Colon (tissue), 2 donors: ENCODE results near the gene ANKS3.

ENCODE experiments used
- FAIRE-seq: peaks from 2 replicates; lab custom pipeline; 2012; peaks lifted over from hg19 to GRCh38; lab: Jason Lieb, UNC
- donor health status: control.
- donor health status: control.

The ANKS3 gene

DNA sequence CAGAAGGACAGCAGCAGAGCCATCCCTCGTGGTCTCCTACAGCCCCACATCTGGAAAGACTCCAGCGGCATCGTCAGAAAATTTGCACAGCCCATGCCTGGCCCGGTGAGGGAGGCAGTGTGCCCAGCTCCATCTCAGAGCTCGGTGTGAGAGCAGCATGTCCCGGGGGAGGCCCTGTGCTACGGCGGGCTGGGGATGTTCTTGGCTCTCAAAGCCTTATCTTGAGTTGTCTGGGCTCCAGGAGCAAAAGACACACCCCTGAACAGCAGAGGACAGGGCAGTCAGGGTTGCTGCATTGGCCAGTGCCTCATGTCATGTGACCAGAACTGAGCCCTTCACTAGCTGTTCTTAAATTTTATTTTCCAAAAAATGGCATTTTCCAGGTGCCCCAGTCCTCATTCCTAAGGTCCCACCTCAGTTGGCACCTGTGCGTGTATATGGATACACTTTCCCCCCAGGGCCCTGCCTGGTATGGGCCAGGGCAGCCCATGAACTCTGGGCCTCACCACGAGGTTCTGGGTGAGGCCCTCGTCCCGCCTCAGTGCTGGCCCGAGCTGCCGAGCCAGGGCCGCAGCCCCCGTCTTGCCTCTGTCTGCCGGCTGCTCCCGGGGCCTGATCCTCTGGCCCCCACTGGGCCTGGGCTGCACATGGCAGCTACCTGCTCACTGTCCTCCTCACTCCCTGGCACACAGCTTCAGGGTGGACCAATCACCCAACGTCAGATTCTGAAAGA is 37.7 kb downstream of the ANKS3 start:
- no peak for FAIRE-seq

DNA sequence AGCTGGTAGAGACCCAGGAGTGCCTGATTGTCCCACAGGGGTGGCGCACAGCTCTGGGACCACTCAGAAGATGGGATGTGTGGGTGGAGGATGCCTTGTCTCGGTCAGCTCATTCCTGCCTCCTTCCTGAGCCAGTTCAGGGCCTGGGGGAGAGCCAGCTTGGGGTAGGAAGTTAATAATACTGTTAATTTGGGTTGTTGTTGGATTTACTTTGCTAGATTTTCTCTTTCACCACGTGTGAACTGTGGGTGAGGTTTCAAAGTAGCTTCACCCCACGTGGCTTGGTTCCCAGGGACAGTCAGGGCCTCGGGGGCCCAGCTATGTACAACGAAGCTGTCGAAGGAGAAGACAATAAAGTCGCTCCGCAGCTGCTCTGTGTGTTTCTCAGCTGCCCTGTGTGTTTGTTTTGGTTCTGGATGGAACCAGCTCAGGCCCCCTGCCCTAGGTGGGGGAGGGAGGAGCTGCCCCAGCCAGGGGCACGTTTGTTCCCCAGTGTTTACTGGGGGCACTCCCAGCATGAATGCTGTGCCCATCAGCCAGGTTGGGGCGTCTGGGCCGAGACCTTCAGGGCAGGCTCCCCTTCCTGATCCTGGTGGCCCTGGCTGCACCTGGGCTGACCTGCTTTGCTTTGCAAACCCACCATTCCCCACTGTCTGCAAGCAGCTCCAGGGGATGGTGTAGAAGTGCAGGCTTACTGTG is 38.4 kb downstream of the ANKS3 start:
- no peak for FAIRE-seq

DNA sequence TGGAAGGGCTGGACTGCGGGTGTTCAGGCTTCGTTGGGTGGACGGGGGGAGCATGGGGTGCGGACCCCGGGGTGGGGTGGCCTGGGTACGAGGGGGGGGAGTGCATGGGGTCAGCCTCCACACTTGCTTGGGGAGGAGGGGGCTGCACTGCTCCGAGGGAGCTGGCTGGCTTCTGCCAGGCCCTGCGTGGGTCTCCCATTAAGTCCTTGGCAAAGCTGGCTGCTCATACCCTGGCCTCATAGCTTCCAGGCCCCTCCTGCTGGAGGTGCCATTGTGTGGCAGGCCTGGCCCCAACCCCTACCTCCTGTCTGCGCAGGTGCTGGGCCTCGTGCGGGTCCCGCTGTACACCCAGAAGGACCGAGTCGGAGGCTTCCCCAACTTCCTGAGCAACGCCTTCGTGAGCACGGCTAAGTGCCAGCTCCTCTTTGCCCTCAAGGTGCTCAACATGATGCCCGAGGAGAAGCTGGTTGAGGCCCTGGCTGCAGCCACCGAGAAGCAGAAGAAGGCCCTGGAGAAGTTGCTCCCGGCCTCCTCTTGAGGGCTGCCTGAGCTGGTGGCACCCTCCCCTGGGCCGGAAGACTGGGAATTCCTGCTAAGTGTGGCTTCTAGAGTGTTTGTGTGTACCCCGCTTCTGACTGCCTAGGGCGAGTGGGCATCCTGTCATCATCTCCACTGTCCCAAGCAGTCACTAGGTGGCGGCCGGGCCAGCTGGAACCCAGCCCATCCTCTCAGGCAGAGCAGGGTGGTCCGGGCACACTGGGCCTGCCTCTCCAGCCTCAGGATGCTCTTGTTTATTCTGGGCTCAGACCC is 39.2 kb downstream of the ANKS3 start:
- FAIRE-seq, result no peak

DNA sequence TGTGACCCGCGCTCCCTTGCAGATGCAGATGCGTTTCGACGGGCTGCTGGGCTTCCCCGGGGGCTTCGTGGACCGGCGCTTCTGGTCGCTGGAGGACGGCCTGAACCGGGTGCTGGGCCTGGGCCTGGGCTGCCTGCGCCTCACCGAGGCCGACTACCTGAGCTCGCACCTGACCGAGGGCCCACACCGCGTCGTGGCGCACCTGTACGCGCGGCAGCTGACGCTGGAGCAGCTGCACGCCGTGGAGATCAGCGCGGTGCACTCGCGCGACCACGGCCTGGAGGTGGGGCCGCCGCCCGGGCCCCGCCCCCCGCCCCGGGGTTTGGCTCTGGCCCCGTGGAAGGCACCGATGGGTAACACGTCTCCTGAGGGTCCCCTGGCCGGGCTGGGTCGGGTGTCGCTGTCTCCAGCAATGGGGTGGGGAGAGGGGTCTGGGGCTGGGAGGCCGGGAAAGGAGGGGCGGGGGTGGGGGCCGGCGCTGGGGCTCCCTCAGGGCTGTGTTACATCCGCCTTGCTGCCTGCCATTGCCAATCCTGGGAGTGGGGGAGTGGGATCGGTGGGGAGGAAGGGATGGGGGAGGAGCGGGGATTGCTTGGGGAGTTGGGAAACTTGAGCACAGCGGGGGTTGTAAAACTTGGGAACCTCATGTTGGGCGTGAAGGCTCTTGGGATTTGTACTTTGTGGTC is 40.0 kb downstream of the ANKS3 start:
- FAIRE-seq, result no peak

DNA sequence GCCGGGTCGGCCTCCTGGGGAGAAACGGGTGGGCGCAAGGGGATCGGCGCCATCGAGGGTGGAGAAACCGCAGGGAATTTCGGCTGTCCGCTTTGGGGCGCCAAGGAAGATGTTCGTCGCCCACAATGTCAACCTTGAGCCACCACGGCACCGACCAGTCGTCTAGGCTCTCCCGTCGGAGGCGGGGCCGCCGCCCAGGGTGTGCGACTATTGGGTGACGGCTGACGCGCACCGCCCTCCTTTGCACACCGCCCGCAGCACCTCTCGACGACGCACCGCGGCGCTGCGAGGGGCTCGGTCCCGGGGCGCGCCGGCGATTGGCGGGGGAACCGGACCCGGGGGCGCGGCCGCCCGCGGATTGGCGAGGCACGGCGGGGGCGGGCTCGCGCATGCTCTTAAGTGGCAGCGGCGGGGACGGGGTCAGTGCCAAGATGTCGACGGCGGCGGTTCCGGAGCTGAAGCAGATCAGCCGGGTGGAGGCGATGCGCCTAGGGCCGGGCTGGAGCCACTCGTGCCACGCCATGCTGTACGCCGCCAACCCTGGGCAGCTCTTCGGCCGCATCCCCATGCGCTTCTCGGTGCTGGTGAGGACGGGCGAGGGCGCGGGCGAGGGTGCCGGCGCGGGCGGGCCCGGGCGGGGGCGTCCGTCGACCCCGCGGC is 40.6 kb downstream of the ANKS3 start, which contains the start of gene NUDT16L1:
NUDT16L1 (plus strand) TSS at position 267 of the 660 bp plus-strand sequence; CDS start at position 432, 165 bp downstream.
- FAIRE-seq, result no peak

DNA sequence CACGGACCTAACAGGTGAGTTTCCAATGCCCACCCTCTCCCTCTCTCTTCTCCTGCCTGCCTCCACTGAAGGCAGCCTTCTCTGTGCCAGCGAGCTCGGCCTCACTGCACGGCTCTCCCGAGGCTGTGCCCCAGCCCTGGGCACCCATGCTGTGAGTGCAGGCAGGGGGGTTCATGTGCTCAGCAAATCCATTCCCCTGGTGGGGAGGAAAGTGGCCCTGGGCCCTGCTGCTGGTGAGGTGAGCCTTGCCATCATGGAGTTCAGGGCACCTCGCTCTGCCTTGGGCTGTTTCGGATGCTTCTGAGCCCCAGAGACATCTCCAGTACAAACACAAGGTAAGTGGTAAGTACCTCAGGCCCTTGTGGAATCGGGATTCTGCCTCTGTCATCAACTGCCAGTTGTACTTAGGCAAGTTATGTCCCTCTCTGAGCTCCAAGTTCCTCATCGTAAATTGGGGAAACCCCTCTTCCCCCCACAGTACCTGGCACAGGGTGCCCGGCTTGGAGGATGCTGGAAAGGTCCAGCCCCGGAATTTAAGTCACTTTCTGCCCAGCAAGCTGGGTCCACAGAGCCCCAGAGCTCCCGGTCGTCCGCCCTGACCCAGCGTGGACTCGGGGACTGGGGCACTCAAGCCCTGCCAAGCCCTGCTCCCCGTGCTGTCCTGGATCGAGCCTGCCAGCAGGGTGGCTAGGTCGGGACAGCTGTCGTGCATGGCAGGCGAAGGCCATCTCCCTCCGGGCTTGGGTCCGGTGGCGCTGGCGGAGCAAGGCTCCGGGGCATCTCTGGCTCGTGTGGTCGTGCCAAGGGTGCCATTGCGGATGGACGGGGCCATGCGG is 41.4 kb downstream of the ANKS3 start:
- no peak for FAIRE-seq

DNA sequence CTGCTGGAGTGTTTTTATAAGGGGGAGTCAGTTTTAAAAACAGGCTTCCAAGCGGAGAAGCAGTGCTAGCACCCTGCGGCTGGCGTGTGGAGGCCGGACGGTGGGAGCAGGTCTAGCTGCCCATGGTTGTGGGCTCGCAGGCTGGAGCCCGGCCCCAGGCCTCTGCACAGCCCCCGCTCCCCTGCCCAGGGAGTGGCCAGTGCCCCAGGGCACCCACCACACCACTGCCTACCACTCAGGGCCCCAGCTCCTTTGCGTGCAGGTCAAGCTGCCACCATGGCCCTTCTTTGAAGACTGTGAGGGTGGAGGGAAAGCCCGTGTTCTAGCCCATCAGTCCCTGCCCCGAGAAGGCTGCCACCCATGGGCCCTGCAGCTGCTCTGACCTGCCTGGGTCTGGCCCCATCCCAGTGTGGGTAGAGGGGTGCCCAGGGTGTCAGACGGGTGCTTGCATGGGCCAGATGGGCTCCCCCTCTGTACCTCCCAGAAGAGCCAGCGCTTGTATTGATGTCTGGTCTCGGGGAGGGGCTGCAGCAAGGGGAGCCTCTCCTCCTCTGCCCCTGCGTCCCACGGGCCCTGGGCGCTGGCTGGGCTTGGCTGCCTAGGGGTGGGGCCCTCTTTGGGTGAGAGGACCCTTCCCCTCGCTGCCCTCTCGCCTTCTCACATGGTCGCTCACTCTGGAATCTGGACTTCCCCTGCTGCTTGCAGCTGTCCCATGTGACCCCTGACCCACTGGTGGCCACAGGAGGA is 42.2 kb downstream of the ANKS3 start:
- FAIRE-seq, result no peak

DNA sequence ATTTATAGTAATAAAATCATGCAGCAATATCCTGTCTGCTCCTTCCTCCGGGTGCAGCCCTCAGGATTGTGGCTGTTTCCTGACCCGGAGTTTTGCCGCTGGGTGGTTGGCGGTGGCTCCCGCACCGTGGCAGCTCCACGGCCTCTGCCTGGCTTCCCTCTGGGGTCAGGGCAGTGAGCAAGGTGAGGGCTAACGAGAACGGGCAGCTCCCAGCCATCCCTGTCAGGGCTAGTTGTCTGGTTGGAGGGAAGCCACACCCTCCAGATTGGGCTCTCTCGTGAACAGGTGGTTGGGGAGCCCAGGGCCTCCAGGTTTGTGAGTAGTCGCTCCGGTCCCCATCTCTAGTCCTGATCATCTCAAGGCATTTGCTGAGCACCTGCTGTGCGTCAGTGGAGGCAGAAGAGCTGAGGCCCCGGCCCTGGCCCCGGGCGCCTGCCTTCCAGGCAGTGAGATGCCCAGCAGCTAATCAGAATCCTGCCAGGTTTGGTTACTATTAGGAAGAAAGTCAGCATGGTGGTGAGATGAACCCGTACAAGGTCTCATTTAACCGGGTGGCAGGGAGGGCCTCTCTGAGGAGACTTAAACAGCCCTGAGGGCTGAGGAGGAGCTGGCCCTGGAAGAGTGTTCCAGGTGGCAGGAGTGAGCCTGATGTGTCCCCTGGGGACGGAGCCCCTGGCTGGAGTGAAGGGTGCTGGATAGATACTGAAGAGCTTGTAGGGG is 43.0 kb downstream of the ANKS3 start:
- no peak for FAIRE-seq

DNA sequence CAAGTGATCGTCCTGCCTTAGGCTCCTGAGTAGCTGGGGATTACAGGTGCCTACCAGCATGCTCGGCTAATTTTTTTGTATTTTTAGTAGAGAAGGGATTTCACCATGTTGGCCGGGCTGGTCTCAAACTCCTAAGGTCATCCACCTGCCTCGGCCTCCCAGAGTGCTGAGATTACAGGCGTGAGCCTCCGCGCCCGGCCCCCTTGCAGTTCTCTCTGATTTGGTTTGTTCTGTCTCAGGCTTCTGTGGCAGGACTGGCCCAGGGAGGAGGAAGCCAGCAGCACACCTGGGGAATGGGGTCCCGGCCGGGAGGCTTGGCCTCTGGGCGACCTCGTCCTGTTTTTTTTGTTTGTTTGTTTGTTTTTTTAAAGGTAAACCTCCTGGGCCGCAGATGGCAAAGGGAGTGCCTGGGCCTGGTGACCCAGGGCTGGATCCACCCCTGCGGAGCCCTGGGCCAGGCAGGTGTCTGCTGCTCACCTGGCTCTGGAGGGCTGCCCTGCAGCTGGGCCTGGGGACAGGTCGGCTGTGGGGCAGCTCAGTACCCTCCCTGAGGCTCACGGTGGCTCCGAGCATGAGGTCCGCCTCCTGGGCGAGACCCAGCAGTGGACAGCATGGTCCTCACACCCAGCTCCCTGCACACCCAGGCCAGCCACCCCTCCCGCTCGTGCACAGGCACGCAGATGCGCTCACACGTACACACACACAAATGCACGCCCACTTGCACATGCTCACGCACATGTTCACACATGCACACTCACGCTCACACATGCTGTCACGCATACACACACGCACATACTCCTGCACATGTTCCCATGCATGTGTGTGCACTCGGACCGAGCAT is 44.0 kb downstream of the ANKS3 start:
- no peak for FAIRE-seq

DNA sequence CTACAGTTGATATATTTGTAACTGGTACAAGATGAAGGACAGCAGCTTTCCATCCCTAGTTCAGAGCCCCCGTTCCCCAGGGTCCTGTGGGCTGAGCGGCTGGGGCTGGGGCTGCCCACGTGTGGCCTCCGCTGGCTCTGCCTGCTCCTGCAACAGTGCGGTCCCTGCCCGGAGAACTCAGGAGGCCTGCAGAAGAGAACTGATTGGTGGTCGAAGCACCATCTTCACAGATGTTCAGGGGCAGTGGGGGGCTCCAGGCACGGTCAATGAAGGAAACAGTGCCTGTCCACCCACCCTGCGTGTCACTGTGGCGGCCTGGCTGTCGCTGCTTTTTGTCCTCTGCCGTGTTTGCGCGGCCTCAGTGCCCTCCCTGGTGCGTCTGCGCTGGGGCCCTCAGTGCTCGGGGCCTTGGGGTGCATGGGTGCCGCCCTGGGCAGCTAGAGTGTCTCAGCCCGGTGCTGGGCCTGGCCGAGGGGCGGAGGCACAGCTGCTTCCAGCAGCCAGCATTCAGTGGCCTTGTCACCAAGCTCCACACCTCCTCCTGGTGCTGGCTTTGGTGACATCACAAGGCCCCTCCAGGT is 44.9 kb downstream of the ANKS3 start:
- no peak for FAIRE-seq

DNA sequence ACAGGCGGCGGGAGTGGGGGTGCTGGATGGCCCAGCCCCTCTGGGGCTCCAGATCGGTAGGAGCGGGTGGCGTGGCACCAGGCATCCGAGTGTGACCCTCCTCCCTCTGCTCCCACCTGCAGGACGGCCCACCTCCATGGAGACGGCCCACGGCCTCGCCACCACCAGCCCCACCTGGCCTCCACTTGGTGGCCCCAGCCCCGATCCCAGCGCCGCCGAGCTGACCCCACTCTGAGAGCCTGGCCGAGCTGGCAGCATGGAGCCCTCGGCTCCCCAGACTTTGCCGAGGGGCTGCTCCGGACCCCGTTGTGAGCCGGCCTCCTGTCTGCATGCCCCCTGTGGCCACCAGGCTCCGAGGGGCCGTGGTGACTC is 45.4 kb downstream of the ANKS3 start:
- no peak for FAIRE-seq

DNA sequence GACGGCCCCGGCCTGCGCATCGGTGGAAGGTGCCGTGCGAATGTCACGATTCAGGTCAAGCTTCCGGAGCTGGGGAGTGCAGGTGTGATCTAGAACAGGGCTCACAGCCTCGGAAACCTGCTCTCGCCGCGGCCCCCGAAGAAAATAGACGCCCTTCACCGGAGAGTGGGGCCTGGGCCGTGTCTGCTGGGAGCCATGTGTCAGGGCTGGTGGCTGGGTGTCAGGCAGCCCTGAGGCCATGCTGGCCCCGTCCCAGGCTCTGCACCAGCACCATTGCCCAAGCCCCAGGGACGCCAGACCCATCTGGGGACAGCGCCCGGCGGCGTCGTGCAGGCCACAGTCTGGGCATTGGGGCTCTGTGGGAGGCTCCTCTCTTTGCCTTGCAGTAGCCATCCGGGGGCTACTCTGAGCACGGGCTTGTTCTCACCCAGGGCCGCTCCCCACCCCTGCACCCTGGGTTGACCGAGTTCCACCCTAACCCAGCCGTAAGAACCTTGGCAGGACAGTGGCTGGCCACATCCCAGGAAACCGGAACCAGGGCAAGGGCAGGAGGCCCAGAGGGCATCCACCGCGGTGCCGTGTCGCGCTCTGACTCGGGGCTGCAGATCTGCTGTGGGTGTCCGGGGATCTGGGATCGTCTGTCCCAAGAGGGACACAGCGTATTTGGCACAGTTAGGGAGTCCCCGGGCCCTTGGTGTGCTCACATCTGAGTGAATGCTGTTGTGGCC is 46.0 kb downstream of the ANKS3 start:
- no peak for FAIRE-seq

DNA sequence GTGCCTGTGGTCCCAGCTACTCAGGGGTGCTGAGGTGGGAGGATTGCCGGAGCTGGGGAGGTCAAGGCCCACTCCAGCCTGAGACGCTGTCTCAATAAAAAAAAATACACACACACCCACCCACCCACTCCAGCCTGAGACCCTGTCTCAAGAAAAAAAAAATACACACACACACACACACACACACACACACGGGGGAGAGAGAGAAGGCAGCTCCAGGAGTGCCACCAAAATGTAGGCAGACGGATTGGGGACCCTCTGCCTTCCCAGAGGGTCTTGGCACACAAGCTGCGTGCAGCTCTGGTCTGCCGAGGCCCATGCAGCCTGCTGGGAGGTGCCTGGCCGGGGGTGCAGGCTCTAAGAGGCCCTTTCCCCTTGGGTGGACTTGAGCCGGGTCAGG is 46.7 kb downstream of the ANKS3 start:
- FAIRE-seq, result no peak

DNA sequence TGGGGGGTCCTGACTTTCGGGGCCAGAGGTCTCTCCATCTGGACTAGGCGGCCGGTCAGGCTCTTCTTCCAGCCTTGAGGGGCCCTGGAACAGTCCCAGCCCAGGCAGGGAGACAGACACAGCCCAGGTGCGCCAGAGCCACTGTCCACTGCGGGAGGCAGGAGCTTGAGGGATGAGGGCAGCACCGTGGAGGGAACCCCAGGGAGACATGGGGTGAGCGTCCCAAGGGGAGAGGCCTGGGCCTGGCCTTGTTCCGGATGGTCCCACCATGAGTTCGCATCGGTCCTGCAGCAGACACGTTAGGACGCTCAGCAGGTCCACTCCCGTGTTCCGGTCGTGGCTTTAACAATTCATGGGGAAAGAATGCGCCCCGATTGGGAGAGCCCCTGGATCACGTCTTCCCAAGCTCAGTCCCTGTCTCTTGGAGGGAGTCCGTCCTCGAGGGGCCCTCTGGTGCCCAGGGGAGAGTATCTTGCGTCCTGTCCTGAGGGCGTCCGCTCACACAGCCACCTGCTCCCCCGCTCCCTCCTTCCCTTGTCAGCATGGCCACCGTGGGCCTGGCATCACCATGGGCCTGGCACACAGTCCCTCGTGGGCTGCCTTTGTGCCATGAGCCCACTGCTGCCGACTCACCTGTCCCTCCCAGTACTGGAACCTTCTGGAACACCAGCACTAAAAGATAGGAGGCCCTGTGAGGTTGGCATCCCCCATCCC is 47.4 kb downstream of the ANKS3 start:
- no peak for FAIRE-seq

DNA sequence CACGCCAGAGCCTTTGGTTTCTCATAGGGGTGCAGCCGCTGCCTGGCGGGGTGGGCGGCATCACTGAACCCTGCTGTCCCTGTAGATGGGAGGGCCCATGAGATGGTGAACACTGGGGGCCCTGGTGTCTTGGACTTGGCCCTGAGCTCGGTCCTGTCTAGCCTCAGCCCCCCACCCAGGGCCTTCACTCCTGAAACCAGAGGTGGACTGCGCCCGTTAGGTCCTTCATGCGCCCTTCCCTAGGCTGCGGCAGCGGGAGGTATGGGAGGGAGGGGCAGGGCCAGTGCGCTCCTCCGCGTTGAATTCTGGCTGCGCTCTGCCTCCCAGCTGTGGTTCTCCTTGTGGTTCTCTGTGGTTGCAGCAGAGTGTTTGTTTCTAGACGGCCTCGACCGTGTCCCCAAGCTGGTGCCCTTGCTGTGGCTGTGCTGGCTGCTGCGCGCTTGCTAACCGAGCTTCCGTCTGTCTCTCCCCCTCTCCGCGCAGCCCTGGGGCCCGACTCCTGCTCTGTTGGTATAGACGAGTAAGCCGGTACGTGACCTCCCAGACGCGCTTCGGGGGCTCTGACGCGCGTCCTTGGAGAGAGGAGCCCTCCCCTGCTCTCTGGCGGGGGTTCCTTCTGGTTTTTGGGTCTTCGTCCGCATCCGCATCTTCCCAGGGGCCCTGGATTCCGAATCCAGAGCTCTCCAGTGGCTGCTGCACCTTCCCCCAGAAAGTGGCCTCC is 48.1 kb downstream of the ANKS3 start:
- no peak for FAIRE-seq

DNA sequence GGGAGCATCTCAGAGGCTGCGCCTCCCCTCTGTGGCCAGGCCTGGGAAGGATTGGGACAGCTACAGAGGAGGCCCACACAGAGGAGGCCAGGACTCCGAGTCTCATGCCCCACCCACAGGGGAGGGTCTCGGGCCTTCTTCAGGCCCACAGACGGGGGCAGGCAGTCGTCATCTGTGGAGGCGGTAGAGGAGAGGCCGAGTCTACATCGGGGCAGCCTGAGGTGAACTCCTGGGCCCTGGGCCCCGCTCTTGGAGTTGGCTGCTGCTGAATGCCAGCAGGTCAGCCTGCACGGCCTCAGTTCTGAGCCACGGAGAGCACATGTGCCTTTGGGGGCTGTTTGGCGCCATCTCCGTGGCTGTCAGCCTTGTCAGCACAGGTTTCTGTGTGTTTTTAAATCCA is 48.8 kb downstream of the ANKS3 start:
- FAIRE-seq, result no peak
